HepG2 (cell line): ENCODE data around the gene CAMSAP3.

Experiments
- ARNTL ChIP-seq: sonication (generic); formaldehyde crosslinking; IDR thresholded peaks from 2 replicates; pipeline ENCODE4 v1.4.0; 2020; ENCODE audit warnings: mild to moderate bottlenecking, missing genetic modification reagents
- CHCHD3 ChIP-seq: sonication (generic); formaldehyde crosslinking; IDR thresholded peaks from 2 replicates; pipeline ENCODE4 v1.8.0; 2022; ENCODE audit warnings: mild to moderate bottlenecking, missing genetic modification reagents, moderate library complexity
- CTCF ChIP-seq: sonication (generic); formaldehyde crosslinking; IDR thresholded peaks from 2 replicates; pipeline ENCODE4 v1.5.0; 2020; ENCODE audit warnings: mild to moderate bottlenecking, missing genetic modification reagents, moderate library complexity
- FOXP1 ChIP-seq, 2 experiments: fragments of 450-650 bp in 1 of 2; IDR thresholded peaks; 2 replicates each; pipeline ENCODE4 v1.6.1; 2017 to 2018; ENCODE audit warnings: antibody characterized with exemption in 1 of 2
- NKX3-1 ChIP-seq: sonication (generic); formaldehyde crosslinking; IDR thresholded peaks from 2 replicates; pipeline ENCODE4 v1.5.0; 2020; ENCODE audit warnings: missing genetic modification reagents
- POLR2AphosphoS5 ChIP-seq: IDR thresholded peaks from 2 replicates; pipeline ENCODE4 v1.6.1; 2012; ENCODE audit warnings: low read depth, low read length
- SAP130 ChIP-seq: IDR thresholded peaks from 2 replicates; pipeline ENCODE4 v1.6.1; 2016; ENCODE audit warnings: low read depth
- TAF1 ChIP-seq: sonication (generic); formaldehyde crosslinking; IDR thresholded peaks from 2 replicates; pipeline ENCODE4 v1.4.0; 2020; ENCODE audit warnings: missing genetic modification reagents
- ZNF121 ChIP-seq: sonication (generic); formaldehyde crosslinking; IDR thresholded peaks from 2 replicates; pipeline ENCODE4 v1.5.0; 2020; ENCODE audit warnings: mild to moderate bottlenecking, missing genetic modification reagents
- TF ChIP-seq, protein P1 (sequence below): sonication (generic); formaldehyde crosslinking; conservative IDR thresholded peaks from 2 replicates; pipeline ENCODE4 v1.5.0; 2020; ENCODE audit warnings: missing genetic modification reagents

DNA sequence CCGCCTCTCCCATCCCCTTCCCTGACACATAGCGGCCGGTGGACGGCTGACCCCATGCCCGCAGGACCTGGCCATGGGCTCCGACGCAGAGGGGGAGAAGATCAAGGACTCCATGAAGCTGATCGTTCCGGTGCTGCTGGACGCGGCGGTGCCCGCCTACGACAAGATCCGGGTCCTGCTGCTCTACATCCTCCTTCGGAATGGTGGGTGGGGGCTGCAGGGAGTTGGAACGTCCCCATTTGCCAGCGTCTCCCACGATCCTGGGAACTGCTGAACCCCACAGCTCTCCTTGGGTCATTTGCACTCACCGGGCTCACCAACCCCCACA, 48.9 kb downstream of the CAMSAP3 start:
- no peak for TF ChIP-seq CHCHD3 (CRISPR knock-in tag)
- no peak for TF ChIP-seq ZNF121 (CRISPR knock-in tag)
- TF ChIP-seq FOXP1 (IDR thresholded peaks at IDR 0.05) = no peak
- TF ChIP-seq FOXP1 (CRISPR knock-in tag; IDR thresholded peaks at IDR 0.05) = no peak
- no peak for TF ChIP-seq TAF1 (CRISPR knock-in tag)
- no peak for TF ChIP-seq SAP130 (CRISPR knock-in tag)
- TF ChIP-seq NKX3-1 = no peak
- TF ChIP-seq, protein P1, sequence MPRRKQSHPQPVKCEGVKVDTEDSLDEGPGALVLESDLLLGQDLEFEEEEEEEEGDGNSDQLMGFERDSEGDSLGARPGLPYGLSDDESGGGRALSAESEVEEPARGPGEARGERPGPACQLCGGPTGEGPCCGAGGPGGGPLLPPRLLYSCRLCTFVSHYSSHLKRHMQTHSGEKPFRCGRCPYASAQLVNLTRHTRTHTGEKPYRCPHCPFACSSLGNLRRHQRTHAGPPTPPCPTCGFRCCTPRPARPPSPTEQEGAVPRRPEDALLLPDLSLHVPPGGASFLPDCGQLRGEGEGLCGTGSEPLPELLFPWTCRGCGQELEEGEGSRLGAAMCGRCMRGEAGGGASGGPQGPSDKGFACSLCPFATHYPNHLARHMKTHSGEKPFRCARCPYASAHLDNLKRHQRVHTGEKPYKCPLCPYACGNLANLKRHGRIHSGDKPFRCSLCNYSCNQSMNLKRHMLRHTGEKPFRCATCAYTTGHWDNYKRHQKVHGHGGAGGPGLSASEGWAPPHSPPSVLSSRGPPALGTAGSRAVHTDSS = no peak
- TF ChIP-seq CTCF (CRISPR knock-in tag) = no peak
- no peak for TF ChIP-seq ARNTL (CRISPR knock-in tag)
- TF ChIP-seq POLR2AphosphoS5 = no peak
